ENCODE results near the gene TMEM150C.

TMEM150C gene

GRCh38 chr4:82469791-82470345 is 91.9 kb downstream of the TMEM150C start:
- DNase-seq, result no peak

GRCh38 chr4:82467471-82467870 is 94.3 kb downstream of the TMEM150C start:
- peak; percentile 1 for DNase-seq

- DNase-seq, result no peak
Observed at GRCh38 chr4:82463221-82463620, 98.6 kb downstream of the TMEM150C start.

- peak; percentile 61 for DNase-seq
Observed at GRCh38 chr4:82462415-82462831, 99.4 kb downstream of the TMEM150C start.

- DNase-seq, result no peak
Observed at GRCh38 chr4:82461710-82462109, 100.1 kb downstream of the TMEM150C start.

- DNase-seq, result no peak
Observed at GRCh38 chr4:82458729-82459128, 103.1 kb downstream of the TMEM150C start.

- no peak for DNase-seq
Observed at GRCh38 chr4:82457266-82457665, 104.5 kb downstream of the TMEM150C start.

GRCh38 chr4:82452026-82452425 is 109.8 kb downstream of the TMEM150C start:
- DNase-seq, result no peak

- DNase-seq, result no peak
Observed at GRCh38 chr4:82450966-82451755, 110.6 kb downstream of the TMEM150C start.

GRCh38 chr4:82447886-82448285 is 113.9 kb downstream of the TMEM150C start:
- no peak for DNase-seq

GRCh38 chr4:82439088-82439487 is 122.7 kb downstream of the TMEM150C start:
- DNase-seq, result no peak

- DNase-seq, result no peak
Observed at GRCh38 chr4:82437285-82438005, 124.3 kb downstream of the TMEM150C start.

- DNase-seq, result no peak
Observed at GRCh38 chr4:82436780-82437179, 125.0 kb downstream of the TMEM150C start.

- DNase-seq, result no peak
Observed at GRCh38 chr4:82436130-82436529, 125.7 kb downstream of the TMEM150C start.

GRCh38 chr4:82434949-82435348 is 126.8 kb downstream of the TMEM150C start:
- no peak for DNase-seq

GRCh38 chr4:82433791-82434190 is 128.0 kb downstream of the TMEM150C start:
- DNase-seq, result no peak

Measured in NCI-H1105 treated with DMSO at 0.1 percent for 48 hours (cell line).